Neuron (in vitro differentiated cells): ENCODE results near the gene GPR68.
"Not testable (repeated sequence)": the region's sequence is repeated elsewhere in the genome, so short reads cannot be mapped to it uniquely, and the experiment has no call there.

Experiments
- H2AFZ ChIP-seq: one replicate; pipeline ENCODE4 v1.6.1; 2013; ENCODE audit warnings: low read depth, mild to moderate bottlenecking, inconsistent platforms, low read length, moderate library complexity
- H3K27me3 ChIP-seq: one replicate; pipeline ENCODE4 v1.6.1; 2013; ENCODE audit warnings: low read length; ENCODE audit not compliant: insufficient read depth
- H3K36me3 ChIP-seq: one replicate; pipeline ENCODE4 v1.6.1; 2013; ENCODE audit warnings: low read length; ENCODE audit not compliant: insufficient read depth
- H3K4me1 ChIP-seq: one replicate; pipeline ENCODE4 v1.6.1; 2013; ENCODE audit warnings: low read length; ENCODE audit not compliant: insufficient read depth
- H3K4me3 ChIP-seq: 2 replicates; pipeline ENCODE4 v1.5.1; 2013; ENCODE audit warnings: mild to moderate bottlenecking, low read length, moderate library complexity
- H3K9me3 ChIP-seq: one replicate; pipeline ENCODE4 v1.6.1; 2013; ENCODE audit warnings: low read length

GPR68 gene

GRCh38 chr14:91211017-91211416, 33.5 kb downstream of the GPR68 start:
- H3K4me3 ChIP-seq, result no peak overlapping the region
- H2AFZ ChIP-seq, result no peak overlapping the region
- H3K27me3 ChIP-seq, result no peaks in the 10 kb centered on the region
- H3K9me3 ChIP-seq, result peaks cover 2% of the 10 kb centered on the region
- peaks cover 8% of the 10 kb centered on the region for H3K36me3 ChIP-seq
- H3K4me1 ChIP-seq, result no peaks in the 10 kb centered on the region

DNA sequence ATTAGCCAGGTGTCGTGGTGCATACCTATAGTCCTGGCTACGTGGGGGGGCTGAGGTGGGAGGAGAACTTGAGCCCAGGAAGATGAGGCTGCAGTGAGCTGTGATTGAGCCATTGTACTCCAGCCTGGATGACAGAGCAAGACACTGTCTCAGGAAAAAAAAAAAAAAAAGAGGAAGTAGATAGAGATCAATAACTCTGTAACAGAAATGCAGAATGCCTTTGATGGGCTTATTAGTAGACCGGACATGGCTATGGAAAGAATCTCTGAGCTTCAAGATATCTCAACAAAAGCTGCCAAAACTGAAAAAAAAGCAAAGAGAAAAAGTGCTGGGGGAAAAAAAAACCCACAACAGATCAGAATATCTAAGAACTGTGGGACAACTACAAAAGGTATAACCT, 37.5 kb downstream of the GPR68 start:
- Histone ChIP-seq H3K36me3 (peaks cover 19% of the 10 kb centered on the region), H2AFZ (no peak overlapping the region)

GRCh38 chr14:91205459-91205858, 39.0 kb downstream of the GPR68 start:
- Histone ChIP-seq H3K36me3 (peaks cover 21% of the 10 kb centered on the region), H2AFZ (no peak overlapping the region), H3K9me3 (peaks cover 2% of the 10 kb centered on the region), H3K27me3 (no peaks in the 10 kb centered on the region), H3K4me1 (no peaks in the 10 kb centered on the region), H3K4me3 (no peak overlapping the region)

More for the DNA sequence above, 37.5 kb downstream of the GPR68 start:
- Histone ChIP-seq H3K4me1 (no peaks in the 10 kb centered on the region), H3K27me3 (no peaks in the 10 kb centered on the region), H3K4me3 (no peak overlapping the region), H3K9me3 (peaks cover 2% of the 10 kb centered on the region)

DNA sequence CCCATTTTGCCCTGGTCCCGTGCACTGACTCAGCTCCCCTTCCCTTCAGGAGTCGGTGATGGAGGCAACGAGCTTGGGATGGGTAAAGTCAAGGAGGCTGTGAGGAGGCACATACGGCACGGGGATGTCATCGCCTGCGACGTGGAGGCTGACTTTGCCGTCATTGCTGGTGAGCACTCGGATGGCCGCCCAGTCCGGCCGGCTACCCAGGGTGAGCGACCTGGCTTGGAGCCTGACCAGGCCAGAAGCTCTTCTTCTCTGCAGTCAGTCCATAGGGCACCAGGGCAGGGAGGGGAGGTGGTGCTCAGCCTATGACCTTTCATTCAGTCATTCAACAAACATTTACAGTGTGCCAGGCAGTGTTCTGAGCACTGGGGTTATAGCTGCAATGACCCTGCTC, 39.8 kb downstream of the GPR68 start:
- Histone ChIP-seq H3K4me3 (no peak overlapping the region), H2AFZ (no peak overlapping the region), H3K4me1 (no peaks in the 10 kb centered on the region), H3K9me3 (peaks cover 4% of the 10 kb centered on the region), H3K36me3 (peaks cover 21% of the 10 kb centered on the region), H3K27me3 (no peaks in the 10 kb centered on the region)

- peaks cover 21% of the 10 kb centered on the region for H3K36me3 ChIP-seq
- H3K4me3 ChIP-seq, result no peak overlapping the region
- H3K9me3 ChIP-seq, result peaks cover 4% of the 10 kb centered on the region
- H3K4me1 ChIP-seq, result peaks cover 12% of the 10 kb centered on the region
- H3K27me3 ChIP-seq, result no peaks in the 10 kb centered on the region
- no peak overlapping the region for H2AFZ ChIP-seq
Measured at GRCh38 chr14:91202234-91202974, 42.1 kb downstream of the GPR68 start.

GRCh38 chr14:91200802-91201201, 43.7 kb downstream of the GPR68 start:
- H3K9me3 ChIP-seq, H3K27me3 ChIP-seq, H3K4me3 ChIP-seq, H2AFZ ChIP-seq: not testable (repeated sequence)
- peaks cover 12% of the 10 kb centered on the region for H3K4me1 ChIP-seq
- peaks cover 21% of the 10 kb centered on the region for H3K36me3 ChIP-seq

GRCh38 chr14:91197631-91198030, 46.9 kb downstream of the GPR68 start:
- H2AFZ ChIP-seq, result no peak overlapping the region
- peaks cover 7% of the 10 kb centered on the region for H3K9me3 ChIP-seq
- H3K4me1 ChIP-seq, result peaks cover 12% of the 10 kb centered on the region
- peaks cover 7% of the 10 kb centered on the region for H3K36me3 ChIP-seq
- no peak overlapping the region for H3K4me3 ChIP-seq
- no peaks in the 10 kb centered on the region for H3K27me3 ChIP-seq

- no peak overlapping the region for H2AFZ ChIP-seq
- H3K4me3 ChIP-seq, result no peak overlapping the region
- peaks cover 11% of the 10 kb centered on the region for H3K36me3 ChIP-seq
- peaks cover 7% of the 10 kb centered on the region for H3K9me3 ChIP-seq
- H3K27me3 ChIP-seq, result no peaks in the 10 kb centered on the region
- H3K4me1 ChIP-seq, result peaks cover 12% of the 10 kb centered on the region
Measured at GRCh38 chr14:91195881-91196280, 48.6 kb downstream of the GPR68 start.

- no peak overlapping the region for H3K4me3 ChIP-seq
- H3K36me3 ChIP-seq, result peaks cover 16% of the 10 kb centered on the region
- peaks cover 3% of the 10 kb centered on the region for H3K9me3 ChIP-seq
- H3K27me3 ChIP-seq, result no peaks in the 10 kb centered on the region
- H2AFZ ChIP-seq, result no peak overlapping the region
- H3K4me1 ChIP-seq, result no peaks in the 10 kb centered on the region
Measured at GRCh38 chr14:91193069-91193468, 51.4 kb downstream of the GPR68 start.

DNA sequence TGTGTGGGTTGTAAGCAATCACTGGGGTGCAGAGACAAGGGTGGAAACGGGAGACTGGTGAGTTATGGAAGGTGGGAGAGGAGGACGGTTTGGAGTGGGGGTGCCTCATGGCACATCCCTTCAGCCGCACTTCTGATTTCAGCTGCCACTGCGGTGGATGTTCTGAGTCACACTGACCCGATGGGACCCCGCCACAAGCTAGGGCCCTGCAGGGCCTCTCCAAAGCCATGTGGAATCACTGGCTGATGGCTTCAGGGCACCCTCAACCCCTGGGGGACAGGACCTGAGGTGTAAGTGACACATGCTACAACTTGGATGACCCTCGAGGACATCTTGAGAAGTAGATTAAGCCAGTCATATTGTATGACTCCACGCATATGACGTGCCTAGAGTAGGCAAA, 53.7 kb downstream of the GPR68 start:
- Histone ChIP-seq H3K4me1 (no peaks in the 10 kb centered on the region), H3K4me3 (no peak overlapping the region), H3K36me3 (peaks cover 16% of the 10 kb centered on the region)

DNA sequence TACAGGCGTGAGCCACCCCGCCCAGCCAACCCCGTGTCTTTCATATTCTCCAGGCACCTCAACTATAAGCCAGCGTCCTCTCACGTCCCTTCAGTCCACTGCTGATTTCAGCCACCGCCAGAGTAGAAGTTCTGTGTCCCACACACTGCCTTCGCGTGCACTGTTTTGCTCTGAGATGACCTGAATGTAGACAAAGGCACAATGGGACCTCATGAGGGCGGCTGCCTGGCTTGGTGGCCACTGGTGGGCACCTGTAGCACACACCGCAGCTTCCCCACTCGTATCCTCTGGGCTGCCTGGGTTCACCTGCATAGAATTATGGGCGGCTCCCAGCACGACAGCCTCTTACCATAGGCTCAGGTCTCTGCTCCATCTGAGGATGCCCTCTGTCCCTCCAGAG, 57.2 kb downstream of the GPR68 start:
- no peaks in the 10 kb centered on the region for H3K4me1 ChIP-seq
- H3K36me3 ChIP-seq, result peaks cover 24% of the 10 kb centered on the region
- no peaks in the 10 kb centered on the region for H3K27me3 ChIP-seq
- no peak overlapping the region for H3K4me3 ChIP-seq
- no peaks in the 10 kb centered on the region for H3K9me3 ChIP-seq
- no peak overlapping the region for H2AFZ ChIP-seq

More for the DNA sequence above, 53.7 kb downstream of the GPR68 start:
- Histone ChIP-seq H3K9me3 (no peaks in the 10 kb centered on the region), H2AFZ (no peak overlapping the region), H3K27me3 (no peaks in the 10 kb centered on the region)

GRCh38 chr14:91186515-91187066, 57.9 kb downstream of the GPR68 start:
- no peak overlapping the region for H3K4me3 ChIP-seq
- peaks cover 25% of the 10 kb centered on the region for H3K36me3 ChIP-seq
- H3K27me3 ChIP-seq, result no peaks in the 10 kb centered on the region
- H2AFZ ChIP-seq, result no peak overlapping the region
- H3K4me1 ChIP-seq, result no peaks in the 10 kb centered on the region
- H3K9me3 ChIP-seq, result no peaks in the 10 kb centered on the region

DNA sequence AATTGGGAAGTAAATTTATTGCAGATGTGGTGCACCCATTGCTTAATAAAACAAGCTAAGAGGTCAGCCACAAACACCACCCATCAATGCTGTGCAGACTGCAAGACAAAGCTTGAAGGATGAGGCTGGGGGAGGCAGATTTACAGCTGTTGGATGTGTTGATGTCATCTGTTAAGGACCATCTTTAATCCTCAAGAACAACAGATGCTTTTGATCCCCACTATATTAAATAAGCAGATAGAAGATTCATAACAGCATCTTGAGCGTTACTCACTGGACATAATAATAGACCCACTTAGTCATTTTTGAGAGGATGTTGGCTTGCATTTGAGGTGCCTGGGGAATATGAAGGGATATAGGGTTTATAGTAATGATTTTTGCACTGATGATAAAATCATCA, 58.8 kb downstream of the GPR68 start:
- peaks cover 26% of the 10 kb centered on the region for H3K36me3 ChIP-seq
- no peaks in the 10 kb centered on the region for H3K4me1 ChIP-seq
- H3K27me3 ChIP-seq, result no peaks in the 10 kb centered on the region
- H3K4me3 ChIP-seq, result no peak overlapping the region
- no peak overlapping the region for H2AFZ ChIP-seq
- H3K9me3 ChIP-seq, result no peaks in the 10 kb centered on the region

- Histone ChIP-seq H3K27me3 (no peaks in the 10 kb centered on the region), H3K4me3 (no peak overlapping the region), H2AFZ (no peak overlapping the region), H3K4me1 (no peaks in the 10 kb centered on the region), H3K9me3 (no peaks in the 10 kb centered on the region), H3K36me3 (peaks cover 24% of the 10 kb centered on the region)
Measured at GRCh38 chr14:91184559-91184958, 59.9 kb downstream of the GPR68 start.
